22Rv1 (cell line): ENCODE results near the gene SLC26A1.
A peak's percentile ranks its signal among the peaks of the same experiment; 100 is the strongest.

ENCODE experiments used
- H3K27ac ChIP-seq: fragments of 450-650 bp; 2 replicates; pipeline ENCODE4 v1.5.1; 2017
- CTCF ChIP-seq: fragments of 450-650 bp; IDR thresholded peaks from 2 replicates; pipeline ENCODE4 v1.5.1; 2017; ENCODE audit warnings: mild to moderate bottlenecking
- ZFX ChIP-seq: fragments of 450-650 bp; IDR thresholded peaks from 2 replicates; pipeline ENCODE4 v1.6.1; 2017; ENCODE audit warnings: antibody characterized with exemption, borderline replicate concordance

The SLC26A1 gene

GRCh38 chr4:1039493-1040343 is 46.5 kb upstream of the SLC26A1 start:
- TF ChIP-seq ZFX = no peak
- TF ChIP-seq CTCF = no peak
- peak overlapping the region; percentile 63 for H3K27ac ChIP-seq

GRCh38 chr4:1038948-1039492 is 45.8 kb upstream of the SLC26A1 start:
- peak overlapping the region; percentile 63; the same call in 1 of the 2 replicates for H3K27ac ChIP-seq
- TF ChIP-seq ZFX (no peak), CTCF (no peak)

GRCh38 chr4:1036976-1037810 is 44.0 kb upstream of the SLC26A1 start:
- H3K27ac ChIP-seq = no peak overlapping the region
- TF ChIP-seq ZFX = no peak
- no peak for TF ChIP-seq CTCF

GRCh38 chr4:1036095-1036494 is 42.9 kb upstream of the SLC26A1 start:
- no peak for TF ChIP-seq ZFX
- no peak for TF ChIP-seq CTCF
- H3K27ac ChIP-seq = no peak overlapping the region

- no peak for TF ChIP-seq CTCF
- TF ChIP-seq ZFX = no peak
- H3K27ac ChIP-seq = no peak overlapping the region
Observed at GRCh38 chr4:1035510-1035909, 42.3 kb upstream of the SLC26A1 start.

- H3K27ac ChIP-seq = no peak overlapping the region
Observed at GRCh38 chr4:1033840-1034551, 40.8 kb upstream of the SLC26A1 start.

More at GRCh38 chr4:1033840-1034551, 40.8 kb upstream of the SLC26A1 start:
- no peak for TF ChIP-seq CTCF
- TF ChIP-seq ZFX = no peak
